Astrocyte (in vitro differentiated cells and primary cell): ENCODE measurements around the gene EDC3. TPM values are rescaled to one million over a fixed set of nuclear protein-coding genes. Genes with fewer than 3 reads are reported as not detected.

Source experiments
- DNase-seq: peaks from one replicate; pipeline ENCODE4 v3.0.0-alpha.2; 2010; ENCODE audit warnings: low read depth
- FAIRE-seq: peaks from 2 replicates; lab custom pipeline; 2011; peaks lifted over from hg19 to GRCh38; lab: Jason Lieb, UNC
- H2AFZ ChIP-seq: 2 replicates; pipeline ENCODE4 v1.6.0; 2012; ENCODE audit warnings: low read depth, low read length, inconsistent platforms
- H3K27ac ChIP-seq: 2 replicates; pipeline ENCODE4 v1.5.1; 2011; ENCODE audit warnings: low read depth, low read length, inconsistent platforms
- H3K27me3 ChIP-seq: 2 replicates; pipeline ENCODE4 v1.6.0; 2011; ENCODE audit warnings: low read length, inconsistent platforms; ENCODE audit not compliant: insufficient read depth
- H3K36me3 ChIP-seq: 2 replicates; pipeline ENCODE4 v1.5.1; 2011; ENCODE audit warnings: low read length, inconsistent platforms; ENCODE audit not compliant: insufficient read depth
- H3K4me1 ChIP-seq: 2 replicates; pipeline ENCODE4 v1.5.1; 2011; ENCODE audit warnings: low read length, inconsistent platforms; ENCODE audit not compliant: insufficient read depth
- H3K4me2 ChIP-seq: 2 replicates; pipeline ENCODE4 v1.6.0; 2012; ENCODE audit warnings: low read length, inconsistent platforms
- H3K4me3 ChIP-seq: 2 replicates; pipeline ENCODE4 v1.5.1; 2011; ENCODE audit warnings: low read depth, mild to moderate bottlenecking, low read length, inconsistent platforms; ENCODE audit not compliant: insufficient read depth
- H3K79me2 ChIP-seq: 2 replicates; pipeline ENCODE4 v1.6.0; 2012; ENCODE audit warnings: mild to moderate bottlenecking, low read length, inconsistent platforms; ENCODE audit not compliant: insufficient read depth
- H3K9ac ChIP-seq: 2 replicates; pipeline ENCODE4 v1.6.0; 2012; ENCODE audit warnings: mild to moderate bottlenecking, low read length, inconsistent platforms
- H3K9me3 ChIP-seq: 2 replicates; pipeline ENCODE4 v1.5.1; 2012; ENCODE audit warnings: low read depth, mild to moderate bottlenecking, low read length, inconsistent platforms; ENCODE audit not compliant: insufficient read depth
- H4K20me1 ChIP-seq: 2 replicates; pipeline ENCODE4 v1.6.0; 2012; ENCODE audit warnings: low read length, inconsistent platforms; ENCODE audit not compliant: insufficient read depth
- H3K27ac Mint-ChIP-seq: one replicate; pipeline ENCODE4 v1.8.0; 2021; ENCODE audit warnings: mild to moderate bottlenecking, mixed read lengths; ENCODE audit not compliant: unreplicated experiment
- H3K27me3 Mint-ChIP-seq: one replicate; pipeline ENCODE4 v1.8.0; 2021; ENCODE audit warnings: low read depth, mixed read lengths; ENCODE audit not compliant: unreplicated experiment
- H3K36me3 Mint-ChIP-seq: one replicate; pipeline ENCODE4 v1.8.0; 2021; ENCODE audit warnings: low read depth, mixed read lengths; ENCODE audit not compliant: unreplicated experiment
- H3K4me1 Mint-ChIP-seq: one replicate; pipeline ENCODE4 v1.8.0; 2021; ENCODE audit warnings: low read depth, mixed read lengths; ENCODE audit not compliant: unreplicated experiment
- H3K4me3 Mint-ChIP-seq: one replicate; pipeline ENCODE4 v1.8.0; 2021; ENCODE audit warnings: mild to moderate bottlenecking, moderate library complexity, mixed read lengths; ENCODE audit not compliant: unreplicated experiment
- H3K9me3 Mint-ChIP-seq: one replicate; pipeline ENCODE4 v1.8.0; 2021; ENCODE audit warnings: mild to moderate bottlenecking, mixed read lengths; ENCODE audit not compliant: unreplicated experiment
- CTCF ChIP-seq: IDR thresholded peaks from 2 replicates; pipeline ENCODE4 v1.5.1; 2011; ENCODE audit warnings: low read depth, mild to moderate bottlenecking, inconsistent platforms, low read length, moderate library complexity; ENCODE audit not compliant: insufficient read depth
- EZH2 ChIP-seq: IDR thresholded peaks from 2 replicates; pipeline ENCODE4 v1.6.1; 2012; ENCODE audit warnings: mild to moderate bottlenecking, low read length, inconsistent platforms; ENCODE audit not compliant: insufficient read depth
- total RNA-seq: library from RNA; stranded (reverse); gene quantifications from 2 replicates; pipeline ENCODE4 v1.2.1, GENCODE V29; 2021

The EDC3 gene
- total RNA-seq, 1 donor from 2014 or later: 47.6 TPM

GRCh38 chr15:74613953-74614743 is 81.7 kb downstream of the EDC3 start:
- Mint-ChIP-seq H3K9me3 (no peaks in the 10 kb centered on the region), H3K4me3 (peak overlapping the region; percentile 70), H3K27me3 (peaks cover 28% of the 10 kb centered on the region), H3K36me3 (peaks cover 2% of the 10 kb centered on the region), H3K27ac (no peak overlapping the region), H3K4me1 (peaks cover 8% of the 10 kb centered on the region)
- no peak overlapping the region for H3K27ac ChIP-seq
- H3K4me3 ChIP-seq: peak overlapping the region; percentile 86
- TF ChIP-seq CTCF: no peak
- no peak for TF ChIP-seq EZH2
- H2AFZ ChIP-seq: peak overlapping the region; percentile 51
- no peaks in the 10 kb centered on the region for H3K36me3 ChIP-seq
- no peak for DNase-seq
- no peaks in the 10 kb centered on the region for H3K27me3 ChIP-seq
- peak overlapping the region; percentile 74 for H3K9ac ChIP-seq
- no peaks in the 10 kb centered on the region for H3K9me3 ChIP-seq
- H3K79me2 ChIP-seq: peaks cover 41% of the 10 kb centered on the region
- peaks cover 17% of the 10 kb centered on the region for H3K4me1 ChIP-seq
- peaks cover 29% of the 10 kb centered on the region for H4K20me1 ChIP-seq
- no peak for FAIRE-seq
- H3K4me2 ChIP-seq: peak overlapping the region; percentile 87

GRCh38 chr15:74613089-74613952 is 82.5 kb downstream of the EDC3 start:
- no peaks in the 10 kb centered on the region for H3K36me3 ChIP-seq
- H2AFZ ChIP-seq: no peak overlapping the region
- no peak overlapping the region for H3K9ac ChIP-seq
- Mint-ChIP-seq H3K27ac (peak overlapping the region; percentile 80), H3K27me3 (peaks cover 33% of the 10 kb centered on the region), H3K4me3 (peak overlapping the region; percentile 45), H3K36me3 (peaks cover 2% of the 10 kb centered on the region), H3K9me3 (no peaks in the 10 kb centered on the region), H3K4me1 (peaks cover 8% of the 10 kb centered on the region)
- no peak for TF ChIP-seq CTCF
- H3K27me3 ChIP-seq: no peaks in the 10 kb centered on the region
- no peak for DNase-seq
- H3K79me2 ChIP-seq: peaks cover 32% of the 10 kb centered on the region
- no peak overlapping the region for H3K4me3 ChIP-seq
- H3K27ac ChIP-seq: no peak overlapping the region
- H3K9me3 ChIP-seq: no peaks in the 10 kb centered on the region
- peaks cover 20% of the 10 kb centered on the region for H4K20me1 ChIP-seq
- no peak for FAIRE-seq
- H3K4me1 ChIP-seq: peaks cover 17% of the 10 kb centered on the region
- H3K4me2 ChIP-seq: no peak overlapping the region
